ENCODE results near the gene MYPN.
"Not testable (repeated sequence)": the region's sequence is repeated elsewhere in the genome, so short reads cannot be mapped to it uniquely, and the experiment has no call there.

The MYPN gene

GRCh38 chr10:68135362-68135761 is 26.1 kb downstream of the MYPN start:
- DNase-seq (ENCODE audit: low read depth) = peak; percentile 53

- DNase-seq (ENCODE audit: low read depth) = peak; percentile 79
Measured at GRCh38 chr10:68135922-68136792, 26.9 kb downstream of the MYPN start.

GRCh38 chr10:68137171-68137570 is 27.9 kb downstream of the MYPN start:
- DNase-seq (ENCODE audit: low read depth) = peak; percentile 20

- no peak for DNase-seq (ENCODE audit: low read depth)
Measured at GRCh38 chr10:68138526-68138925, 29.2 kb downstream of the MYPN start.

GRCh38 chr10:68139448-68140272 is 30.4 kb downstream of the MYPN start:
- no peak for DNase-seq (ENCODE audit: low read depth)

- DNase-seq (ENCODE audit: low read depth) = no peak
Measured at GRCh38 chr10:68142761-68143160, 33.5 kb downstream of the MYPN start.

- no peak for DNase-seq (ENCODE audit: low read depth)
Measured at GRCh38 chr10:68144709-68145108, 35.4 kb downstream of the MYPN start.

GRCh38 chr10:68145705-68146104 is 36.4 kb downstream of the MYPN start:
- DNase-seq (ENCODE audit: low read depth) = no peak

GRCh38 chr10:68146133-68146532 is 36.8 kb downstream of the MYPN start:
- no peak for DNase-seq (ENCODE audit: low read depth)

- no peak for DNase-seq (ENCODE audit: low read depth)
Measured at GRCh38 chr10:68151453-68151852, 42.2 kb downstream of the MYPN start.

GRCh38 chr10:68153473-68154210 is 44.4 kb downstream of the MYPN start:
- DNase-seq (ENCODE audit: low read depth) = peak; percentile 96

GRCh38 chr10:68154211-68154497 is 44.9 kb downstream of the MYPN start:
- DNase-seq (ENCODE audit: low read depth) = peak; percentile 21

- no peak for DNase-seq (ENCODE audit: low read depth)
Measured at GRCh38 chr10:68155615-68156210, 46.4 kb downstream of the MYPN start.

- peak; percentile 59 for DNase-seq (ENCODE audit: low read depth)
Measured at GRCh38 chr10:68156373-68157185, 47.3 kb downstream of the MYPN start.

GRCh38 chr10:68157522-68157921 is 48.2 kb downstream of the MYPN start:
- DNase-seq (ENCODE audit: low read depth) = not testable (repeated sequence)

- no peak for DNase-seq (ENCODE audit: low read depth)
Measured at GRCh38 chr10:68158031-68158430, 48.7 kb downstream of the MYPN start.

- no peak for DNase-seq (ENCODE audit: low read depth)
Measured at GRCh38 chr10:68163735-68164134, 54.4 kb downstream of the MYPN start.

- DNase-seq (ENCODE audit: low read depth) = no peak
Measured at GRCh38 chr10:68165643-68166042, 56.4 kb downstream of the MYPN start.

GRCh38 chr10:68166871-68167585 is 57.7 kb downstream of the MYPN start:
- peak; percentile 54 for DNase-seq (ENCODE audit: low read depth)

- no peak for DNase-seq (ENCODE audit: low read depth)
Measured at GRCh38 chr10:68167586-68168189, 58.4 kb downstream of the MYPN start.
